NB4 (cell line): ENCODE data around the gene BAZ2B.

Experiments
- MAX ChIP-seq: IDR thresholded peaks from 2 replicates; pipeline ENCODE4 v1.6.1; 2011; ENCODE audit warnings: low read depth, low read length
- POLR2A ChIP-seq: IDR thresholded peaks from 2 replicates; pipeline ENCODE4 v1.6.1; 2011; ENCODE audit warnings: mild to moderate bottlenecking; ENCODE audit not compliant: insufficient read length; ENCODE audit errors: extremely low read depth
- TF ChIP-seq, protein P1 (sequence below): IDR thresholded peaks from one replicate; pipeline ENCODE4 v1.5.1; 2012; ENCODE audit warnings: low read depth, low read length

- TF ChIP-seq, protein P1, sequence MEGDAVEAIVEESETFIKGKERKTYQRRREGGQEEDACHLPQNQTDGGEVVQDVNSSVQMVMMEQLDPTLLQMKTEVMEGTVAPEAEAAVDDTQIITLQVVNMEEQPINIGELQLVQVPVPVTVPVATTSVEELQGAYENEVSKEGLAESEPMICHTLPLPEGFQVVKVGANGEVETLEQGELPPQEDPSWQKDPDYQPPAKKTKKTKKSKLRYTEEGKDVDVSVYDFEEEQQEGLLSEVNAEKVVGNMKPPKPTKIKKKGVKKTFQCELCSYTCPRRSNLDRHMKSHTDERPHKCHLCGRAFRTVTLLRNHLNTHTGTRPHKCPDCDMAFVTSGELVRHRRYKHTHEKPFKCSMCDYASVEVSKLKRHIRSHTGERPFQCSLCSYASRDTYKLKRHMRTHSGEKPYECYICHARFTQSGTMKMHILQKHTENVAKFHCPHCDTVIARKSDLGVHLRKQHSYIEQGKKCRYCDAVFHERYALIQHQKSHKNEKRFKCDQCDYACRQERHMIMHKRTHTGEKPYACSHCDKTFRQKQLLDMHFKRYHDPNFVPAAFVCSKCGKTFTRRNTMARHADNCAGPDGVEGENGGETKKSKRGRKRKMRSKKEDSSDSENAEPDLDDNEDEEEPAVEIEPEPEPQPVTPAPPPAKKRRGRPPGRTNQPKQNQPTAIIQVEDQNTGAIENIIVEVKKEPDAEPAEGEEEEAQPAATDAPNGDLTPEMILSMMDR = no peak
- TF ChIP-seq POLR2A (no peak), MAX (no peak)
Measured at GRCh38 chr2:159287733-159288132, 328.6 kb downstream of the BAZ2B start.
